MM.1S (cell line): ENCODE measurements around the gene SLC35A4.
"Not testable (repeated sequence)": the region's sequence is repeated elsewhere in the genome, so short reads cannot be mapped to it uniquely, and the experiment has no call there.

ENCODE experiments used
- DNase-seq: peaks from one replicate; pipeline ENCODE4 v3.0.0-alpha.2; 2015
- H2AFZ ChIP-seq: fragments of 300-600 bp; sonication (generic); 2 replicates; pipeline ENCODE4 v1.6.0; 2016; ENCODE audit warnings: antibody characterized with exemption, low read length
- H3F3A ChIP-seq: fragments of 300-600 bp; sonication (generic); 2 replicates; pipeline ENCODE4 v1.6.1; 2016; ENCODE audit warnings: mild to moderate bottlenecking, antibody characterized with exemption, low read length, moderate library complexity, mixed read lengths; ENCODE audit not compliant: insufficient read depth
- H3K27ac ChIP-seq: fragments of 300-600 bp; sonication (generic); 2 replicates; pipeline ENCODE4 v1.5.1; 2016; ENCODE audit warnings: mild to moderate bottlenecking, low read length
- H3K27me3 ChIP-seq: fragments of 300-600 bp; sonication (generic); replicated peaks from 2 replicates; pipeline ENCODE4 v1.6.0; 2016; ENCODE audit warnings: low read length; ENCODE audit not compliant: insufficient read depth
- H3K36me3 ChIP-seq: fragments of 300-600 bp; sonication (generic); replicated peaks from 2 replicates; pipeline ENCODE4 v1.6.1; 2016; ENCODE audit warnings: mild to moderate bottlenecking, low read length, mixed read lengths; ENCODE audit not compliant: insufficient read depth
- H3K4me1 ChIP-seq: fragments of 300-600 bp; sonication (generic); 2 replicates; pipeline ENCODE4 v1.6.1; 2016; ENCODE audit warnings: low read length, mixed read lengths
- H3K4me2 ChIP-seq: fragments of 300-600 bp; sonication (generic); 2 replicates; pipeline ENCODE4 v1.6.0; 2016; ENCODE audit warnings: low read depth, low read length
- H3K4me3 ChIP-seq: fragments of 300-600 bp; sonication (generic); 2 replicates; pipeline ENCODE4 v1.5.1; 2016; ENCODE audit warnings: low read length, mixed read lengths
- H3K79me2 ChIP-seq: fragments of 300-600 bp; sonication (generic); 2 replicates; pipeline ENCODE4 v1.6.1; 2016; ENCODE audit warnings: mixed run types, low read length, mixed read lengths
- H3K9ac ChIP-seq: fragments of 300-600 bp; sonication (generic); 2 replicates; pipeline ENCODE4 v1.6.1; 2016; ENCODE audit warnings: low read length, mixed read lengths
- H3K9me2 ChIP-seq: fragments of 300-600 bp; sonication (generic); replicated peaks from 2 replicates; pipeline ENCODE4 v1.6.1; 2016; ENCODE audit warnings: mild to moderate bottlenecking, low read length, mixed read lengths; ENCODE audit not compliant: insufficient read depth
- H3K9me3 ChIP-seq: fragments of 300-600 bp; sonication (generic); replicated peaks from 2 replicates; pipeline ENCODE4 v1.6.1; 2016; ENCODE audit warnings: mild to moderate bottlenecking, low read length, mixed read lengths; ENCODE audit not compliant: insufficient read depth
- H4K20me1 ChIP-seq: fragments of 300-600 bp; sonication (generic); 2 replicates; pipeline ENCODE4 v1.6.1; 2016; ENCODE audit warnings: mild to moderate bottlenecking, low read length, moderate library complexity, mixed read lengths; ENCODE audit not compliant: insufficient read depth
- CTCF ChIP-seq: fragments of 300-600 bp; sonication (generic); IDR thresholded peaks from 2 replicates; pipeline ENCODE4 v1.5.1; 2016; ENCODE audit warnings: antibody characterized with exemption, low read length, mixed read lengths
- EZH2 ChIP-seq: fragments of 300-600 bp; sonication (generic); optimal IDR thresholded peaks from 2 replicates; pipeline ENCODE3; 2017; ENCODE audit warnings: low read depth, mild to moderate bottlenecking, antibody characterized with exemption, low read length, mixed read lengths
- EZH2phosphoT487 ChIP-seq: fragments of 300-600 bp; sonication (generic); IDR thresholded peaks from 2 replicates; pipeline ENCODE4 v1.6.1; 2018; ENCODE audit warnings: antibody characterized with exemption, low read length

SLC35A4 gene

GRCh38 chr5:140590861-140591260, 26.2 kb downstream of the SLC35A4 start:
- H3K9me2 ChIP-seq = no peaks in the 10 kb centered on the region
- H2AFZ ChIP-seq = no peak overlapping the region
- TF ChIP-seq EZH2phosphoT487 = no peak
- TF ChIP-seq EZH2 = no peak
- TF ChIP-seq CTCF = no peak
- no peaks in the 10 kb centered on the region for H3K27me3 ChIP-seq
- no peak for DNase-seq
- H3F3A ChIP-seq = no peaks in the 10 kb centered on the region
- no peak overlapping the region for H3K4me3 ChIP-seq
- no peak overlapping the region for H3K27ac ChIP-seq
- H3K4me1 ChIP-seq = peaks cover 16% of the 10 kb centered on the region
- H3K79me2 ChIP-seq = no peaks in the 10 kb centered on the region
- H3K4me2 ChIP-seq = no peak overlapping the region
- H3K9me3 ChIP-seq = no peaks in the 10 kb centered on the region
- H3K9ac ChIP-seq = no peak overlapping the region
- H4K20me1 ChIP-seq = no peaks in the 10 kb centered on the region
- H3K36me3 ChIP-seq = no peaks in the 10 kb centered on the region

- Histone ChIP-seq H2AFZ (0 out of 2 replicates have a peak overlapping the region, but pooled peaks have one; percentile 10), H3K36me3 (no peaks in the 10 kb centered on the region), H4K20me1 (no peaks in the 10 kb centered on the region), H3K9me3 (no peaks in the 10 kb centered on the region), H3K79me2 (no peaks in the 10 kb centered on the region), H3K9me2 (no peaks in the 10 kb centered on the region), H3K27me3 (no peaks in the 10 kb centered on the region), H3K4me1 (peaks cover 16% of the 10 kb centered on the region), H3K27ac (no peak overlapping the region), H3F3A (no peaks in the 10 kb centered on the region), H3K4me2 (no peak overlapping the region), H3K4me3 (no peak overlapping the region), H3K9ac (no peak overlapping the region)
- DNase-seq = no peak
- TF ChIP-seq EZH2phosphoT487 (no peak), CTCF (no peak), EZH2 (no peak)
Measured at GRCh38 chr5:140591747-140592372, 27.2 kb downstream of the SLC35A4 start.

- H3K4me2 ChIP-seq, H2AFZ ChIP-seq, H3F3A ChIP-seq, H4K20me1 ChIP-seq, H3K9me3 ChIP-seq, H3K9ac ChIP-seq, H3K4me3 ChIP-seq, H3K36me3 ChIP-seq, H3K27me3 ChIP-seq, DNase-seq, H3K9me2 ChIP-seq, H3K79me2 ChIP-seq, H3K27ac ChIP-seq: not testable (repeated sequence)
- H3K4me1 ChIP-seq = peaks cover 16% of the 10 kb centered on the region
Measured at GRCh38 chr5:140593070-140593469, 28.4 kb downstream of the SLC35A4 start.

GRCh38 chr5:140594169-140594568, 29.5 kb downstream of the SLC35A4 start:
- no peak overlapping the region for H3K27ac ChIP-seq
- H3K9ac ChIP-seq = no peak overlapping the region
- H2AFZ ChIP-seq = no peak overlapping the region
- no peak overlapping the region for H3K4me2 ChIP-seq
- no peaks in the 10 kb centered on the region for H3K36me3 ChIP-seq
- no peaks in the 10 kb centered on the region for H3K9me3 ChIP-seq
- H3K9me2 ChIP-seq = no peaks in the 10 kb centered on the region
- H3K79me2 ChIP-seq = no peaks in the 10 kb centered on the region
- no peaks in the 10 kb centered on the region for H3K27me3 ChIP-seq
- no peak for TF ChIP-seq EZH2
- no peak for TF ChIP-seq EZH2phosphoT487
- TF ChIP-seq CTCF = no peak
- no peaks in the 10 kb centered on the region for H3F3A ChIP-seq
- DNase-seq = no peak
- H3K4me3 ChIP-seq = no peak overlapping the region
- H3K4me1 ChIP-seq = peaks cover 10% of the 10 kb centered on the region
- no peaks in the 10 kb centered on the region for H4K20me1 ChIP-seq
